Fibroblast of pulmonary artery (primary cell): Measurements from ENCODE around the gene TEX38.
"Not testable (repeated sequence)": the region's sequence is repeated elsewhere in the genome, so short reads cannot be mapped to it uniquely, and the experiment has no call there.

ENCODE experiments used
- DNase-seq: peaks from one replicate; pipeline ENCODE4 v3.0.0-alpha.2; 2010; ENCODE audit warnings: low read depth
- H3K4me3 ChIP-seq: replicated peaks from 2 replicates; pipeline ENCODE4 v1.5.1; 2011; ENCODE audit warnings: low read depth, mild to moderate bottlenecking, control low read depth, low read length, moderate library complexity
- TF ChIP-seq, protein P1 (sequence below): IDR thresholded peaks from 2 replicates; pipeline ENCODE4 v1.5.1; 2011; ENCODE audit warnings: mild to moderate bottlenecking, control low read depth, low read length, inconsistent platforms; ENCODE audit errors: missing control alignments

TEX38 gene

DNA sequence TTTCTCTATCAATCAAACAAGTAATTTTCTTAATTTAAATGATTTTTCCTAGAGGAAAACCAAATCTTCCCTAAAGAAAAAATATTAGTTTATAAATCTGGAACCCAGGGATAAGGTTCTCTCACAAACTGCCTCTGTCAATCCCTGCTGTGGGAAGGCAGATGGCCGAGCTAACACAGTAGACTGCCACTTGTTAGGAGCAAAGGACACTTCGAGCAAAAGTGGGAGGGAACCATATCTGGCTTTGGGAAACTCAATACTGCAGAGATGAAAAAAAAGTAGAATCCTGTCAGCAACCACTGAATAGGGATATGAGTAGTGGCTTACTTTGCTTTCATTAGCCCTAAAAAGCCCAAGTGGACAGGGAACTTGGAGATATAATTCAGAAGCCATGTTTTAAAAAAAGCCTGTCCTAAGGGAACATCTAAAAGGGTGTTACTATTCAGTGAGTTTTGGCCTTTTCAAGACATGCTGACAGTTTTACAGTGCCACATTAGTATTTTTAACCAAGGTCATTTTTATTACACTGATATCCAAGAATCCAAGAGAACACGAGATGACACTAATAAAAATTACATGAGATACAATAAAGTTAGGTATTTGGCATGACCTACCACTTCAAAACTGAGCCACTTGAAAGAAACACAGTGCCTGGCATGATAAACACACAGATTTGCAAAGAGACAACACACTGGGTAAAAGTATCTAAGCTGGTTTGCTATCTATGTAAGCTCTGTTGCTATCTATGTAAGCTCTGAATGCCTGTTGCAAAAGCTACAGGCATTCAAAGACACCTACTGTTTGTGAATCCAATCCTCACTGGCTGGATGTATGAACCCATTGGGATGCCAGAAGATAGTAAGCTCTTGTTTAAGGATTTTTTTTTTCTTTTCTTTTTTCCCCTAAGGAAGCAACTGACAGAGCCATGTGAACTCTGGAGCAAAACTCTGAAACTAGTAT, 21.4 kb downstream of the TEX38 start:
- no peak overlapping the region for H3K4me3 ChIP-seq
- no peak for DNase-seq
- TF ChIP-seq, protein P1, sequence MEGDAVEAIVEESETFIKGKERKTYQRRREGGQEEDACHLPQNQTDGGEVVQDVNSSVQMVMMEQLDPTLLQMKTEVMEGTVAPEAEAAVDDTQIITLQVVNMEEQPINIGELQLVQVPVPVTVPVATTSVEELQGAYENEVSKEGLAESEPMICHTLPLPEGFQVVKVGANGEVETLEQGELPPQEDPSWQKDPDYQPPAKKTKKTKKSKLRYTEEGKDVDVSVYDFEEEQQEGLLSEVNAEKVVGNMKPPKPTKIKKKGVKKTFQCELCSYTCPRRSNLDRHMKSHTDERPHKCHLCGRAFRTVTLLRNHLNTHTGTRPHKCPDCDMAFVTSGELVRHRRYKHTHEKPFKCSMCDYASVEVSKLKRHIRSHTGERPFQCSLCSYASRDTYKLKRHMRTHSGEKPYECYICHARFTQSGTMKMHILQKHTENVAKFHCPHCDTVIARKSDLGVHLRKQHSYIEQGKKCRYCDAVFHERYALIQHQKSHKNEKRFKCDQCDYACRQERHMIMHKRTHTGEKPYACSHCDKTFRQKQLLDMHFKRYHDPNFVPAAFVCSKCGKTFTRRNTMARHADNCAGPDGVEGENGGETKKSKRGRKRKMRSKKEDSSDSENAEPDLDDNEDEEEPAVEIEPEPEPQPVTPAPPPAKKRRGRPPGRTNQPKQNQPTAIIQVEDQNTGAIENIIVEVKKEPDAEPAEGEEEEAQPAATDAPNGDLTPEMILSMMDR: no peak

DNA sequence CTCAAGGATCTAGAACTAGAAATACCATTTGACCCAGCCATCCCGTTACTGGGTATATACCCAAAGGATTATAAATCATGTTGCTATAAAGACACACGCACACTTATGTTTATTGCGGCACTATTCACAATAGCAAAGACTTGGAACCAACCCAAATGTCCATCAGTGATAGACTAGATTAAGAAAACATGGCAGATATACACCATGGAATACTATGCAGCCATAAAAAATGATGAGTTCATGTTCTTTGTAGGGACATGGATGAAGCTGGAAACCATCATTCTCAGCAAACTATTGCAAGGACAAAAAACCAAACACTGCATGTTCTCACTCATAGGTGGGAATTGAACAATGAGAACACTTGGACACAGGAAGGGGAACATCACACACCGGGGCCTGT, 23.0 kb downstream of the TEX38 start:
- not testable (repeated sequence) for DNase-seq, H3K4me3 ChIP-seq

DNA sequence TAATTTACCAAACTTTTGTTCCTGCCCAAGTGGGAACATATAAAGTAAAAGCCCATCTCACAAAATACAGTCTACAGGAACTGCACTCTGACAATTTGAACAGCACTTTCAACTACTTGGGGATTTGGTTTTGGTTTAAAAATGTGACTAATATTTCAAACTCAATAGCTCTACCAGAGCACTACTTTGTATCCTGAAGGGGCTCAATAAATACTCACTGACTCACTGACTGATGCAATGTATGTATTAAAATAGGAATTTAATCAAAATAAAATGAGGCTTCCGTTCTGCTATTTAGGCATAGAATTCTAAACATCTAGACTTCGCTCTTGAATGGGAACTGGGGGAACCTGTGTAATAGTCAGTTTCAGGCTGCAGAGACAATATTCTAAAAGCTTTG, 25.4 kb downstream of the TEX38 start:
- TF ChIP-seq, protein P1: no peak
- no peak overlapping the region for H3K4me3 ChIP-seq
- DNase-seq: no peak

DNA sequence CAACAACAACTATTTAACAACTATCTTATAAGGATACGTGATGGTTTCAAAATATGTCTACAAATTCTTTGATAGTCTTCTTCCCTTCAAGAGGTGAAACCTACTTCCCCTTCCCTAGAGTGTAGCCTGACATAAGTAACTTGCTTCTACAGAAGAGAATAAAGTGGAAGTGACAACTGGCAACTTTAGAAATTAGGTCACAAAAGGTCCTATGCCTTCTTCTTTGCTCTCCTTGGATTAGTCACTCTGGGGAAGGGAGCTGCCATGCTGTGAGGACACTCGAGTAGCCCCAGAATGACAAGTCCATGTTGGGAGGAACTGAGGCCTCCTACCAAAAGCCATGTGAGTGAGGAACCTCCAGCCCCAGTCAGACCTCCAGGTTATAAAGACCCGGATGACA, 28.0 kb downstream of the TEX38 start:
- no peak for DNase-seq
- TF ChIP-seq, protein P1: no peak
- no peak overlapping the region for H3K4me3 ChIP-seq

DNA sequence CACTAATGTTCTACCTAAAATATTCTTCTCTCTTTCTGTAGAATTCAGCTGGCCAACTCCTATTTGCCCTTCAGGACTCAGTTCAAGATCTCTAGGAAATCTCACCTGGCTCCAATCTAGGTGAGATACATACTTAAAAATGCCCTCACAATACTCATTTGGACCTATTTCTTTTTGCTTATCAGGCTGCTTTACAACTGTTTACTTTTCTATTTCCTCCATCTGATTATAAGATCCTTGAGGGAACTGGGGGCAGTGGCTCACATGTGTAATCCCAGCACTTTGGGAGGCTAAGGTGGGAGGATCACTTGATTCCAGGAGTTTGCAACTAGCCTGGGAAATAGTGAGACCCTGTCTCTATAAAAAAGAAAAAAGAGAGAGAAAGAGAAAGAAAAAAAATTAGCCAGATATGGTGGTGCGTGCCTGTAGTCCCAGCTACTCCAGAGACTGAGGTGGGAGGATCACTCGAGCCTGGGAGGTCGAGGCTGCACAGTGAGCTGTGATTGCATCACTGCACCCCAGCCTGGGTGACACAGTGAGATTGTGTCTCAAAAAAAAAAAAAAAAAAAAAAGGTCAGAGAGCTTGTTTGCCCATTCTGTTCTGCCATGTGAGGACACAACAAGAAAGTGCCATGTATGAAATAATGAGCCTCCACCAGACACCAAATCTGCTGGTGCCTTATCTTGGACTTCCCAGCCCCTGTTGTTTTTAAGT, 32.4 kb downstream of the TEX38 start:
- H3K4me3 ChIP-seq: no peak overlapping the region
- no peak for DNase-seq
- TF ChIP-seq, protein P1: no peak

DNA sequence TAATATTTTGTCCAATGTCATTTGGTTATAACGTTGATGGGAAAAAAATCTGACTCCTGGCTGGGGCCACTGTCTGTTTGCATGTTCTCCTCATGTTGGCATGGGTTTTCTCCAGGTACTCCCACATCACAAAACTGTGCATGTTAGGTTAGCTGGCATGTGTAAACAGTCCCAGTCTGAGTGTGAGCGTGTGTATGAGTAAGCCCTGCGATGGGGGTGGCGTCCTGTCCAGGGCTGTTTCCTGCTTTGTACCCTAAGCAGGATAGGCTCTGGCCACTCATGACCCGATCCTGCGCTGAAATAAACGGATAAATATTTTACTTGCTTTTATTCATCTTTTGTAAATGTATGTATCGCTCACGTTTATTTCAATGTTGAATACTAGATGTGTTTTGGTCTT, 33.8 kb downstream of the TEX38 start:
- TF ChIP-seq, protein P1: no peak
- DNase-seq: no peak
- no peak overlapping the region for H3K4me3 ChIP-seq

DNA sequence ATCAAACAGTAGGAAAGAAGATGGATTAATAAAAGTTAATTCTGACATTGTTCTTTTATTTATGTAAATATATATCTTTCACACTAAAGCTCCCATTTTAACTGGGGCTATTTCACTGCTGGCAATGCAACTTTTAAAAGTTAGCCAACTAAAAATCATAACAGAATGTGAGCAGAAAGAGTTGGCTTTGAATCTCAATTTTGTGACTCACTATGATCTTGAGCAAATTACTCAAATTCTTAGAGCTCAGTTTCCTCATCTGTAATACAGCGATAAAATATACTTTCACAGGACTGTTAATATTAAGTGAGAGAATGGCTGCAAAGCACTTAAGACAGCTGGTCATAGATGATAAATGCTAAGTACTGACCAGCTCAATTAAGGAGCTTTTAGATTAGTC, 36.5 kb downstream of the TEX38 start:
- no peak overlapping the region for H3K4me3 ChIP-seq
- TF ChIP-seq, protein P1: no peak
- peak; percentile 8 for DNase-seq
